HG03045 (cell line): Measurements from ENCODE around the gene MEGF8.

Experiments
- ATAC-seq: cut with Tn5 transposase; IDR thresholded peaks from one replicate; pipeline ENCODE4 v1.9.1; 2021; ENCODE audit warnings: mild to moderate bottlenecking, moderate library complexity; ENCODE audit not compliant: unreplicated experiment

The MEGF8 gene

GRCh38 chr19:42353341-42354015 lies 28.0 kb downstream of the MEGF8 start:
- ATAC-seq: no peak

GRCh38 chr19:42355896-42356295 lies 30.5 kb downstream of the MEGF8 start:
- no peak for ATAC-seq

- ATAC-seq: no peak
Measured at GRCh38 chr19:42356686-42357085, 31.3 kb downstream of the MEGF8 start.

GRCh38 chr19:42357290-42357689 lies 31.9 kb downstream of the MEGF8 start:
- ATAC-seq: no peak

GRCh38 chr19:42360787-42361544 lies 35.5 kb downstream of the MEGF8 start:
- ATAC-seq: no peak

- no peak for ATAC-seq
Measured at GRCh38 chr19:42361545-42361910, 36.1 kb downstream of the MEGF8 start.

- no peak for ATAC-seq
Measured at GRCh38 chr19:42362342-42362741, 36.9 kb downstream of the MEGF8 start.

- no peak for ATAC-seq
Measured at GRCh38 chr19:42362891-42363440, 37.5 kb downstream of the MEGF8 start.

- ATAC-seq: no peak
Measured at GRCh38 chr19:42363614-42364346, 38.3 kb downstream of the MEGF8 start.

GRCh38 chr19:42366673-42367072 lies 41.2 kb downstream of the MEGF8 start:
- no peak for ATAC-seq

- ATAC-seq: no peak
Measured at GRCh38 chr19:42367929-42368328, 42.5 kb downstream of the MEGF8 start.

- ATAC-seq: no peak
Measured at GRCh38 chr19:42368360-42368759, 42.9 kb downstream of the MEGF8 start.

- no peak for ATAC-seq
Measured at GRCh38 chr19:42368765-42369164, 43.3 kb downstream of the MEGF8 start.

- no peak for ATAC-seq
Measured at GRCh38 chr19:42369433-42370067, 44.1 kb downstream of the MEGF8 start.

- no peak for ATAC-seq
Measured at GRCh38 chr19:42370068-42370520, 44.7 kb downstream of the MEGF8 start.

GRCh38 chr19:42370626-42371175 lies 45.3 kb downstream of the MEGF8 start:
- no peak for ATAC-seq

- ATAC-seq: no peak
Measured at GRCh38 chr19:42374826-42375376, 49.5 kb downstream of the MEGF8 start.

- ATAC-seq: no peak
Measured at GRCh38 chr19:42375415-42376176, 50.2 kb downstream of the MEGF8 start.

- no peak for ATAC-seq
Measured at GRCh38 chr19:42376177-42376555, 50.7 kb downstream of the MEGF8 start.
